HEK293 (cell line): Measurements from ENCODE around the gene AK1.
A peak's percentile ranks its signal among the peaks of the same experiment; 100 is the strongest.

ENCODE experiments used
- CTCF ChIA-PET: fragments of 350-600 bp; formaldehyde crosslinking; extraction: SDS; loops from one replicate; lab custom pipeline; 2021; ENCODE audit warnings: antibody characterized with exemption; lab: Yijun Ruan, JAX
- POLR2A ChIA-PET: fragments of 300-600 bp; formaldehyde crosslinking; extraction: SDS; loops from one replicate; lab custom pipeline; 2020; ENCODE audit warnings: antibody characterized with exemption, inconsistent platforms; lab: Yijun Ruan, JAX
- H3K27ac ChIP-seq: fragments of 200-500 bp; sonication (Bioruptor generic); 2 replicates; pipeline ENCODE4 v1.5.1; 2014; ENCODE audit warnings: low read depth, low read length, control low read depth, inconsistent platforms; ENCODE audit errors: extremely low read depth
- H3K36me3 ChIP-seq, 2 experiments: fragments of 200-500 bp in 1 of 2; sonication (Bioruptor generic) in 1 of 2; 1 replicate in 1 of 2; 2 replicates in 1 of 2; pipeline ENCODE4 v1.5.1; 2014 to 2017; ENCODE audit warnings: inconsistent platforms in 2 of 2, low read length in 2 of 2; ENCODE audit not compliant: control insufficient read depth in 2 of 2, insufficient read depth in 1 of 2
- H3K4me1 ChIP-seq: fragments of 200-500 bp; sonication (Bioruptor generic); 2 replicates; pipeline ENCODE4 v1.5.1; 2014; ENCODE audit warnings: mild to moderate bottlenecking, low read length, inconsistent platforms; ENCODE audit not compliant: control insufficient read depth, insufficient read depth
- H3K4me3 ChIP-seq: 2 replicates; pipeline ENCODE4 v1.5.1; 2011; ENCODE audit warnings: low read depth, mild to moderate bottlenecking, control low read depth, low read length, moderate library complexity
- H3K9me3 ChIP-seq: fragments of 200-500 bp; sonication (Bioruptor generic); 2 replicates; pipeline ENCODE4 v1.5.1; 2014; ENCODE audit warnings: low read depth, low read length, inconsistent platforms; ENCODE audit not compliant: control insufficient read depth, insufficient read depth
- EGR2 ChIP-seq: fragments of 450-650 bp; formaldehyde crosslinking; IDR thresholded peaks from 2 replicates; pipeline ENCODE4 v1.5.1; 2016; ENCODE audit warnings: low read depth, missing biosample characterization, missing genetic modification characterization
- PRDM1 ChIP-seq: fragments of 450-650 bp; formaldehyde crosslinking; IDR thresholded peaks from 2 replicates; pipeline ENCODE4; 2016; ENCODE audit warnings: missing biosample characterization, missing genetic modification characterization
- SALL2 ChIP-seq: fragments of 450-650 bp; formaldehyde crosslinking; IDR thresholded peaks from 2 replicates; pipeline ENCODE4 v1.5.0; 2017; ENCODE audit warnings: missing biosample characterization, mild to moderate bottlenecking, missing genetic modification characterization, borderline replicate concordance
- SCRT1 ChIP-seq: fragments of 450-650 bp; formaldehyde crosslinking; IDR thresholded peaks from 2 replicates; pipeline ENCODE4 v1.5.1; 2016; ENCODE audit warnings: missing biosample characterization, missing genetic modification characterization, borderline replicate concordance
- SP7 ChIP-seq: fragments of 450-650 bp; formaldehyde crosslinking; IDR thresholded peaks from 2 replicates; pipeline ENCODE4 v1.5.1; 2016; ENCODE audit warnings: missing biosample characterization, missing genetic modification characterization
- TRIM28 ChIP-seq: IDR thresholded peaks from 2 replicates; pipeline ENCODE4 v1.6.1; 2011; ENCODE audit warnings: low read length, control low read depth, borderline replicate concordance
- ZBTB20 ChIP-seq: fragments of 450-650 bp; formaldehyde crosslinking; IDR thresholded peaks from 2 replicates; pipeline ENCODE4 v1.5.1; 2016; ENCODE audit warnings: missing biosample characterization, missing genetic modification characterization
- ZBTB48 ChIP-seq: fragments of 450-650 bp; formaldehyde crosslinking; IDR thresholded peaks from 2 replicates; pipeline ENCODE4 v1.5.1; 2016; ENCODE audit warnings: missing biosample characterization, missing genetic modification characterization
- ZFHX2 ChIP-seq: fragments of 450-650 bp; formaldehyde crosslinking; conservative IDR thresholded peaks from 2 replicates; pipeline ENCODE4 v1.5.1; 2016; ENCODE audit warnings: missing biosample characterization, missing genetic modification characterization
- ZFP3 ChIP-seq: fragments of 450-650 bp; formaldehyde crosslinking; IDR thresholded peaks from 2 replicates; pipeline ENCODE4 v1.5.1; 2016; ENCODE audit warnings: low read depth, missing biosample characterization, missing genetic modification characterization
- ZNF18 ChIP-seq: fragments of 450-650 bp; formaldehyde crosslinking; IDR thresholded peaks from 2 replicates; pipeline ENCODE4 v1.5.1; 2016; ENCODE audit warnings: missing biosample characterization, missing genetic modification characterization
- ZNF239 ChIP-seq: fragments of 450-650 bp; formaldehyde crosslinking; IDR thresholded peaks from 2 replicates; pipeline ENCODE4 v1.5.1; 2016; ENCODE audit warnings: missing biosample characterization, missing genetic modification characterization
- ZNF366 ChIP-seq: fragments of 450-650 bp; formaldehyde crosslinking; conservative IDR thresholded peaks from 2 replicates; pipeline ENCODE4 v1.5.1; 2016; ENCODE audit warnings: missing biosample characterization, missing genetic modification characterization
- ZNF398 ChIP-seq: fragments of 450-650 bp; formaldehyde crosslinking; IDR thresholded peaks from 2 replicates; pipeline ENCODE4 v1.5.1; 2017; ENCODE audit warnings: missing biosample characterization, missing genetic modification characterization
- ZNF48 ChIP-seq: fragments of 450-650 bp; formaldehyde crosslinking; IDR thresholded peaks from 2 replicates; pipeline ENCODE4 v1.5.1; 2016; ENCODE audit warnings: missing biosample characterization, missing genetic modification characterization
- ZNF571 ChIP-seq: fragments of 450-650 bp; formaldehyde crosslinking; IDR thresholded peaks from 2 replicates; pipeline ENCODE4 v1.5.0; 2017; ENCODE audit warnings: missing biosample characterization, missing genetic modification characterization
- ZNF600 ChIP-seq: fragments of 450-650 bp; formaldehyde crosslinking; IDR thresholded peaks from 2 replicates; pipeline ENCODE4 v1.5.1; 2016; ENCODE audit warnings: missing biosample characterization, missing genetic modification characterization
- ZNF658 ChIP-seq: fragments of 450-650 bp; formaldehyde crosslinking; IDR thresholded peaks from 2 replicates; pipeline ENCODE4; 2016; ENCODE audit warnings: missing biosample characterization, missing genetic modification characterization
- ZNF776 ChIP-seq: fragments of 450-650 bp; formaldehyde crosslinking; IDR thresholded peaks from 2 replicates; pipeline ENCODE4 v1.5.0; 2017; ENCODE audit warnings: missing biosample characterization, missing genetic modification characterization, borderline replicate concordance
- ZSCAN4 ChIP-seq: fragments of 450-650 bp; formaldehyde crosslinking; IDR thresholded peaks from 2 replicates; pipeline ENCODE4 v1.5.1; 2017; ENCODE audit warnings: missing biosample characterization, missing genetic modification characterization
- TF ChIP-seq, protein P1 (sequence below): fragments of 450-650 bp; formaldehyde crosslinking; optimal IDR thresholded peaks from 2 replicates; pipeline ENCODE3; 2016; ENCODE audit warnings: missing biosample characterization, mild to moderate bottlenecking, missing genetic modification characterization
- TF ChIP-seq, protein P2 (sequence below): IDR thresholded peaks from 2 replicates; pipeline ENCODE4 v1.6.1; 2011; ENCODE audit warnings: mild to moderate bottlenecking, low read depth, low read length, borderline replicate concordance

Gene AK1

GRCh38 chr9:127865645-127866464 lies 11.6 kb downstream of the AK1 start:
- no peaks in the 10 kb centered on the region for H3K9me3 ChIP-seq
- H3K36me3 ChIP-seq, result peaks cover 0 to 32% of the 10 kb centered on the region in 2 experiments; a peak in 2 of 3 replicates
- TF ChIP-seq ZNF571 (tag by site-specific recombination), result no peak
- TF ChIP-seq SALL2 (tag by site-specific recombination), result no peak
- TF ChIP-seq TRIM28, result 0 out of 2 replicates have a peak, but pooled peaks have one; percentile 58
- TF ChIP-seq ZSCAN4 (tag by site-specific recombination), result peak; percentile 79
- TF ChIP-seq ZNF366 (tag by site-specific recombination), result 0 out of 2 replicates have a peak, but pooled peaks have one; percentile 26
- 0 out of 2 replicates have a peak, but pooled peaks have one; percentile 23 for TF ChIP-seq ZNF776 (tag by site-specific recombination)
- TF ChIP-seq EGR2, result peak; percentile 68
- TF ChIP-seq ZFP3 (tag by site-specific recombination), result no peak
- TF ChIP-seq, protein P1, sequence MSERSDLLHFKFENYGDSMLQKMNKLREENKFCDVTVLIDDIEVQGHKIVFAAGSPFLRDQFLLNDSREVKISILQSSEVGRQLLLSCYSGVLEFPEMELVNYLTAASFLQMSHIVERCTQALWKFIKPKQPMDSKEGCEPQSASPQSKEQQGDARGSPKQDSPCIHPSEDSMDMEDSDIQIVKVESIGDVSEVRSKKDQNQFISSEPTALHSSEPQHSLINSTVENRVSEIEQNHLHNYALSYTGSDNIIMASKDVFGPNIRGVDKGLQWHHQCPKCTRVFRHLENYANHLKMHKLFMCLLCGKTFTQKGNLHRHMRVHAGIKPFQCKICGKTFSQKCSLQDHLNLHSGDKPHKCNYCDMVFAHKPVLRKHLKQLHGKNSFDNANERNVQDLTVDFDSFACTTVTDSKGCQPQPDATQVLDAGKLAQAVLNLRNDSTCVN, result peak; percentile 18
- peak; percentile 87 for TF ChIP-seq PRDM1
- TF ChIP-seq, protein P2, sequence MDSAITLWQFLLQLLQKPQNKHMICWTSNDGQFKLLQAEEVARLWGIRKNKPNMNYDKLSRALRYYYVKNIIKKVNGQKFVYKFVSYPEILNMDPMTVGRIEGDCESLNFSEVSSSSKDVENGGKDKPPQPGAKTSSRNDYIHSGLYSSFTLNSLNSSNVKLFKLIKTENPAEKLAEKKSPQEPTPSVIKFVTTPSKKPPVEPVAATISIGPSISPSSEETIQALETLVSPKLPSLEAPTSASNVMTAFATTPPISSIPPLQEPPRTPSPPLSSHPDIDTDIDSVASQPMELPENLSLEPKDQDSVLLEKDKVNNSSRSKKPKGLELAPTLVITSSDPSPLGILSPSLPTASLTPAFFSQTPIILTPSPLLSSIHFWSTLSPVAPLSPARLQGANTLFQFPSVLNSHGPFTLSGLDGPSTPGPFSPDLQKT, result no peak
- TF ChIP-seq ZBTB48 (tag by site-specific recombination), result 0 out of 2 replicates have a peak, but pooled peaks have one; percentile 31
- TF ChIP-seq ZNF18 (tag by site-specific recombination), result peak; percentile 91
- peak; percentile 32 for TF ChIP-seq ZBTB20 (tag by site-specific recombination)
- TF ChIP-seq ZNF239, result peak; percentile 87; the same call in 1 of the 2 replicates
- peak; percentile 44; the same call in 1 of the 2 replicates for TF ChIP-seq ZNF600 (tag by site-specific recombination)
- peak; percentile 53 for TF ChIP-seq ZNF398
- no peak for TF ChIP-seq ZNF658
- 0 out of 2 replicates have a peak, but pooled peaks have one; percentile 12 for TF ChIP-seq SP7 (tag by site-specific recombination)
- TF ChIP-seq ZFHX2 (tag by site-specific recombination), result peak; percentile 89
- TF ChIP-seq ZNF48 (tag by site-specific recombination), result 0 out of 2 replicates have a peak, but pooled peaks have one; percentile 58
- no peak for TF ChIP-seq SCRT1 (tag by site-specific recombination)
- no peaks in the 10 kb centered on the region; the same call in 1 of the 2 replicates for H3K4me1 ChIP-seq
- CTCF ChIA-PET, result interaction anchor here (1.4 to 1.6 kb wide), 3 partner anchors 13 to 130 kb away, joined by 3 to 6 read pairs (median 5); partner anchors contain the start of gene TOR2A
- H3K4me3 ChIP-seq, result no peak overlapping the region
- POLR2A ChIA-PET, result no interaction called here
- no peak overlapping the region for H3K27ac ChIP-seq
